NCI-H187 (cell line): Measurements from ENCODE around the gene GABRD.

ENCODE experiments used
- DNase-seq, 2 experiments: peaks; one replicate each; lab custom pipeline; 2025; lab: John Stamatoyannopoulos, UW

GABRD gene

GRCh38 chr1:2053784-2054376 is 34.7 kb downstream of the GABRD start:
- no peak for DNase-seq

GRCh38 chr1:2054560-2054959 is 35.4 kb downstream of the GABRD start:
- no peak for DNase-seq

DNA sequence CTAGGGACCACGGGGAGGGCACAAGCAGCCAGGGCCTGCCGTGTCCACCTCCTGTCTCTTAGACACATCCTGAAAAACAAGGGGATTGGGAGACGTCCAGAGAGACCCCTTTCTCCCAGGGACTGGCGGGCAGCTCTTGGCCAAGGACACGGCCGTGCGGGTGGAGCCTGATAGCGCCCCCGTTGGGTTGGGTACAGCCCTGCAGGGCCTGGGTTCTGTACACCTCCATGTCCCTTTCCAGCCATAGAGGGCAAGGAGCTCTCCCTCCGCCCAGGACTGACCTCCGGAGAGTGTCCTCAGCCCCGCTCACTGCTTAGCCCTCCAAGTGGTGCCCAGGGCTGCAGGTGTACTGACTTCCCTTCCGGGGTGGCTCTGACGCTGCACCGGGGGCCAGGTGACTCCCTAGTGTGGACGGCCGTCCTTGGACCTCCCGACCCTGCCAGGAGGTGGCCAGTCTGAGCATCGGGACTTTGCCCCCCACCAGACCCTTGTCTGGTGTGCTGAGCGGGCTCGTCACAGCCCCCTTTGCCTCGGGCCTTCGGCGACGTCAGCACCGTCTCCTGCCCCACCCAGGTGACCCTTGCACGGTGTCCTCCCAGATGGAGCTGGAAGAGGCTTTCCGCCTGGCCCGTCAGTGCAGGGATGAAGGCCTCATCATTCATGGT is 36.9 kb downstream of the GABRD start:
- DNase-seq, result no peak

DNA sequence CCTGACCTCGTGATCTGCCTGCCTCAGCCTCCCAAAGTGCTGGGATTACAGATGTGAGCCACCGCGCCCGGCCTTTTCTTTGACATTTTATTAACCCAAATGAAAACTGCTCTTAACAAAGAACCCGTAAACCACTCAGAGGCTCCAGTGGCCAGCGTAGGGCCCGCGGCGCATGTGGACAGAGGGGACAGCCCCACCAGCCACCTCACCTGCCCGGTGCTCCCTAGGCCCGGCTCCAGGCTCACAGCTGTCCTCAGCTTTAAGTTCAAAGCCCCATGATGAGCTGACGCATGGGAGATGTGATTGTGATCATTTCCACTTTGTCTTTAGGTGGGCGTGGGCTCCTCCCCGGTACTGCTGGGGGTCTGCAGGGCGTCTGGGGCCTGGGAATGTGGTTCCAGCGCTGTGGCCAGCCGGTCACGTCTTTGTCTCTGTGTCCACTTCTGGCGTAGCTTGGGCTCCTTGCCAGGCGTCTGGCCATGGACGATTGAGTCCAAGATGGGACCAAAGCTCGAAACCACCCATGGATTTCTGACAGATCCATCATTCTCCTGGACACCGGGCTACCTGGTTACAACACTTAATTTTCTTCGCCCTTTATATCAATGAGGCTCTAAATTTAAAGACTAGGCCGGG is 37.9 kb downstream of the GABRD start:
- DNase-seq, result no peak

DNA sequence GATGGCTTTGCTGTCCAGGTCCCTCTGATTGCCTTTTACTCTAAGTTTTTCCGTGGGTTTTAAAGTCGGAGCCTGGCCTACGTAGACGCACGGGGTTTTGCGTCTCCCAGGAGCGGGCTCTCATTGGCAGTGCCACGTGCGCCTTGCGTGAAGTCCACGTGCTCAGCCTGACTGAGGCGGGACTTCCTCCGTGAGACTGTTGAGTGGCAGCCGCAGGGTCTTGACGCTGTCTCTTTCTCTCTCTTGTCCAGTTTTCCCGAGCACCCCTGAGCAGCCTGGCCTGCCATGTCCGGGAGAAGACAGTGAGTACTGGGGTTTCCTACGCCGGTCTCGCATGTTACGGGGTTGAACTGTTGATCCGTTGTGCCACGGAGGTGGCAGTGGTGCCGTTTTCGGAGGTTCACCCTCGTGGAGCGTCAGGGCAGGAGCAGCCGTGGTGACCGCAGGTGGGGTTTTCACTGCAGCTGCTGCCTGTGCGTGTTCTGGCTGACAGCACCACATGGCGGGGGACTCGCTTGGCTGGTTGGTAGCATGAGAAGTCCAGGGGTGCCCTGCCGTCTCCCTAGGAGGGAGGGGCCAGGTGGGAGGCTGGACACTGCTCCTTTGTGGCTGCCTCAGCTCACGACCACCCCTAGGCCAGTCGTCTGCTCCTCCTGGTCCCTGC is 40.3 kb downstream of the GABRD start:
- no peak for DNase-seq

GRCh38 chr1:2060072-2060471 is 40.9 kb downstream of the GABRD start:
- DNase-seq, result no peak

GRCh38 chr1:2060535-2060934 is 41.4 kb downstream of the GABRD start:
- no peak for DNase-seq

DNA sequence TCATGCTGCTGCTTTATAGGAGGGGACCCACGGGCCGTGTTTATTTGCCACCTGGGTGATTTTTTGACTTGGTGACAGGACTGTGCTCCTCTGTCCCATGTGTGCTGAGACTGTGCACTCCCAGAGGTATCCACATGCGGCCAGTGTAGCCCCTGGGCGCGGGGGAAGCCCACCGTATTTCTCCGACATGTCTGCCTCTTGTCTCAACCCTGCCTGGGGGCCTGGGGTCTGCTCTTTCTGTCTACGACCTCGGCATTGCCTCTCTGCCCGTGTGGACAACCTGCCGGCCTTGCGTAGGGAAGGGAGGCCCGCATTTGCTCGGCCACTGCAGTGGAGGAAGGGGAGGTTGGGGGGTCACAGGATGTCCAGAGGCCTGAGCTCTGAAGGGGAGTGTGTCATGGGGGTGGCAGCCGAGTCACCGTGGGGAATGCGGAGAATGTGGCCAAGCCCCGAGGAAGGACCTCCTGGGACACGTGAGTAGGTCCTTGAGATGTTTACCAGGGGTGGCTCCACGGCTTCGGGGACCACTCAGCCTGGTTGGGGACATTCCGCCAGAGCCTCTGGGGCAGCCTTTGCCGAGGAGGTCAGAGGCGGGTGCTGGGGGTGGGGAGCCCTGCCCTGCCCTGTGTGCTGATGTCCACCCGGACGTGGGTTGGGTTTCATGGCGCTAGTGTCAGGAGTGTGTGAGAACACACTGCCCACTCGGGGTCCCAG is 42.1 kb downstream of the GABRD start:
- DNase-seq, result no peak

DNA sequence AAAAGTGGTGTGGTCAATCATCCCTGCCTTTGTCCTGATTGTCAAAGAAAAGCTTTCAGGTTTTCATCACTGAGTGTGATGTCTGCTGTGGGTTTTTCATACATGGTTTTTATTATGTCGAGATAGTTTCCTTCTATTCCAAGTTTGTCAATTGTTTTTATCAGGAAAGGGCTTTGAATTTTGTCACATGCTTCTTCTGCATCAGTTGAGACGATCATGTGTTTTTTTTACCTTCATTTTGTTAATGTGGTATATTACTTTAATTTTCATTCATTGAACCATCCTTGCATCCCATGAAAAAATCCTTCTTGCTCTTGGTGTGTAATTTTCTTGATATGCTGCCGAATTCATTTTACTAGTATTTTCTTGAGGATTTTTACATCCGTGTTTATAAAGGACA is 46.6 kb downstream of the GABRD start:
- DNase-seq, result no peak

- no peak for DNase-seq
These were observed 48.2 kb downstream of the GABRD start for GRCh38 chr1:2067393-2067792.

- DNase-seq, result no peak
These were observed 48.8 kb downstream of the GABRD start for GRCh38 chr1:2067981-2068380.

DNA sequence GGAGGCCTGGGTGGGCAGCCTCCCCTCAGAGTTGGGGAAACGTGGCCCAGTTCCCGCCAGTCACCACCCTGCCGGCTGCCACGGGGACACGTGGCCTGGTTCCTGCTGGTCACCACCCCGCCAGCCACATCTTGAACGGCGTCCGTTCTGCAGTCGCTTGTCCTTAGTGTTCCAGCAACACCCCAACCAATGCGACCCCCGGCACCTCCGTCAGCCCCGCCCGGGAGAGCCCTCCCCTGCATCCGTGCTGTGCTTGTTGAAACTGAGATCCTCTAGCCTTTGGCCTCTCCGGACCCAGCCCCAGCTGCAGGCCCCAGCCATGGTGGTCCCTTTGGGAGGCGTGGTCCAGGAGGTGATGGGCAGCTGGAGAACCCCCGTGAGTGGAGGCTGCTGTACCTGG is 49.8 kb downstream of the GABRD start:
- no peak for DNase-seq

- DNase-seq, result no peak
These were observed 50.9 kb downstream of the GABRD start for GRCh38 chr1:2070016-2070415.

DNA sequence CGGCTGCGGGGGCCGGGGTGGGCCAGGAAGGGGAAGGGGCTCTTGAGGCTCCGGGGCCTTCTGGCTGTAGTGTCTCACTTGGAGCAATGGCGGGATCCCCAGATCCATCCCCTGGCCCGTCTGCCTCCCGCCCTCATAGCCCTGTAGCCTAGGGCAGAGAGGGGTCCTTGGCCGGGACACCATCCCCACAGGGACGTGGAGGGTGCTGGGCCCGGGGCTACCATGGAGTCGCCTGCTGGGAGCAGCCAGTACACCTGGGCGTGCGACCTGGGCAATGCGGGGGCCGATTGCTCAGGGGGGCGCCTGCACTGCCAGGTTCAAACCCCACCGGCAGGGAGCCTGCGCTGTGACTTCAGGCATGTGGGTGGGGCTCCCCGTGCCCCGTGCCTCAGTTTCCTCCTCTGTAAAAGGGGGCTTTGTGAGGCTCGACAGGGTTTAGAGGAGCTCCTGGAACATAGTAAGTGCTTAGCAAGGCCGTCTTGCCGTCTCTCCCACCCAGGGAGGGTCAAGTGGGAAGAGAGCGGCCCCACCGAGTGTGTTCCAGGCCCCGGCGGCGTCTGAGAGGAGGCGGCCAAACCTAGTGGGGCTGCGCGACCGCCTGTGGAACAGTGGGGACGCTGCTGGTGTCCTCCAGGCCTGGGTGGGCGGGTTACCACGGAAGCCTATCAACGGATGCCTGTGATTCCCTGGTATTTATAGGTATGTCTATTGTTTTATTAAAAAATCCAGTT is 51.8 kb downstream of the GABRD start:
- DNase-seq, result no peak

GRCh38 chr1:2072109-2072806 is 53.1 kb downstream of the GABRD start:
- DNase-seq, result no peak

GRCh38 chr1:2072891-2073290 is 53.7 kb downstream of the GABRD start:
- DNase-seq, result no peak

GRCh38 chr1:2073382-2074230 is 54.5 kb downstream of the GABRD start:
- no peak for DNase-seq

- DNase-seq, result no peak
These were observed 55.3 kb downstream of the GABRD start for GRCh38 chr1:2074396-2074795.

- no peak for DNase-seq
These were observed 56.0 kb downstream of the GABRD start for GRCh38 chr1:2074944-2075740.
